Adipocyte (in vitro differentiated cells): ENCODE measurements around the gene ISYNA1.
A peak's percentile ranks its signal among the peaks of the same experiment; 100 is the strongest.

Experiments
- DNase-seq: peaks from one replicate; pipeline ENCODE4 v3.0.0-alpha.2; 2015; ENCODE audit warnings: low read depth
- H3K27me3 ChIP-seq: replicated peaks from 2 replicates; pipeline ENCODE4 v1.7.0; 2013; ENCODE audit warnings: mild to moderate bottlenecking, low read length, moderate library complexity; ENCODE audit not compliant: control insufficient read depth, insufficient read depth
- H3K36me3 ChIP-seq: 2 replicates; pipeline ENCODE4 v1.7.0; 2013; ENCODE audit warnings: low read length, mild to moderate bottlenecking, moderate library complexity; ENCODE audit not compliant: control insufficient read depth, insufficient read depth, severe bottlenecking
- H3K4me1 ChIP-seq: 2 replicates; pipeline ENCODE4 v1.7.0; 2013; ENCODE audit warnings: mild to moderate bottlenecking, low read length, moderate library complexity; ENCODE audit not compliant: control insufficient read depth, insufficient read depth
- H3K4me3 ChIP-seq: 2 replicates; pipeline ENCODE4 v1.7.0; 2013; ENCODE audit warnings: mild to moderate bottlenecking, low read length, moderate library complexity
- H3K9ac ChIP-seq: 2 replicates; pipeline ENCODE4 v1.7.0; 2013; ENCODE audit warnings: mild to moderate bottlenecking, low read length, moderate library complexity
- H3K9me3 ChIP-seq: 2 replicates; pipeline ENCODE4 v1.7.0; 2013; ENCODE audit warnings: mild to moderate bottlenecking, low read length, moderate library complexity; ENCODE audit not compliant: control insufficient read depth

Gene ISYNA1

GRCh38 chr19:18427743-18428113 is 10.2 kb downstream of the ISYNA1 start:
- Histone ChIP-seq H3K9ac (no peak overlapping the region), H3K36me3 (no peaks in the 10 kb centered on the region), H3K27me3 (no peaks in the 10 kb centered on the region), H3K4me1 (peaks cover 18% of the 10 kb centered on the region), H3K4me3 (no peak overlapping the region), H3K9me3 (no peaks in the 10 kb centered on the region)
- no peak for DNase-seq

- Histone ChIP-seq H3K36me3 (no peaks in the 10 kb centered on the region), H3K27me3 (no peaks in the 10 kb centered on the region), H3K4me3 (no peak overlapping the region), H3K4me1 (peaks cover 18% of the 10 kb centered on the region), H3K9ac (no peak overlapping the region), H3K9me3 (no peaks in the 10 kb centered on the region)
- DNase-seq: no peak
Measured at GRCh38 chr19:18427080-18427742, 10.7 kb downstream of the ISYNA1 start.

DNA sequence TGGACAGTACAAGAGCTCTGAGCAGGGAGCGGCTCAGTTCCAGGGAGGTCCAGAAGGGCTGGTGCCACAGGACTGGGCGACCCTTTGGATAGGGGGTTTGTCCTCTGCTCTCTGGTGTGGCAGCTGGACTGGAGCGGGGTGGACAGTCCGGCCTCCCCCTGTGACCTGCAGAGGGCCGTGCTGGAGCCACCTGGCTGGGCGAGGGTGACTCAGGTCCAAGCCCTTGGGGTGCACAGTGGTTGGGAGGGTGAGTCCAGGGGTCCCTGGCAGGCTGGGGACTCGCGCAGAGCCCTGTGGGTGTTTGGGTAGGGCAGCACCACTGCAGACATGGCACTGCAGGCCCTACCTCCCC is 11.5 kb downstream of the ISYNA1 start:
- no peak for DNase-seq
- Histone ChIP-seq H3K4me1 (peaks cover 19% of the 10 kb centered on the region), H3K9ac (peak overlapping the region; percentile 78), H3K9me3 (no peaks in the 10 kb centered on the region), H3K4me3 (no peak overlapping the region), H3K27me3 (no peaks in the 10 kb centered on the region), H3K36me3 (no peaks in the 10 kb centered on the region)

DNA sequence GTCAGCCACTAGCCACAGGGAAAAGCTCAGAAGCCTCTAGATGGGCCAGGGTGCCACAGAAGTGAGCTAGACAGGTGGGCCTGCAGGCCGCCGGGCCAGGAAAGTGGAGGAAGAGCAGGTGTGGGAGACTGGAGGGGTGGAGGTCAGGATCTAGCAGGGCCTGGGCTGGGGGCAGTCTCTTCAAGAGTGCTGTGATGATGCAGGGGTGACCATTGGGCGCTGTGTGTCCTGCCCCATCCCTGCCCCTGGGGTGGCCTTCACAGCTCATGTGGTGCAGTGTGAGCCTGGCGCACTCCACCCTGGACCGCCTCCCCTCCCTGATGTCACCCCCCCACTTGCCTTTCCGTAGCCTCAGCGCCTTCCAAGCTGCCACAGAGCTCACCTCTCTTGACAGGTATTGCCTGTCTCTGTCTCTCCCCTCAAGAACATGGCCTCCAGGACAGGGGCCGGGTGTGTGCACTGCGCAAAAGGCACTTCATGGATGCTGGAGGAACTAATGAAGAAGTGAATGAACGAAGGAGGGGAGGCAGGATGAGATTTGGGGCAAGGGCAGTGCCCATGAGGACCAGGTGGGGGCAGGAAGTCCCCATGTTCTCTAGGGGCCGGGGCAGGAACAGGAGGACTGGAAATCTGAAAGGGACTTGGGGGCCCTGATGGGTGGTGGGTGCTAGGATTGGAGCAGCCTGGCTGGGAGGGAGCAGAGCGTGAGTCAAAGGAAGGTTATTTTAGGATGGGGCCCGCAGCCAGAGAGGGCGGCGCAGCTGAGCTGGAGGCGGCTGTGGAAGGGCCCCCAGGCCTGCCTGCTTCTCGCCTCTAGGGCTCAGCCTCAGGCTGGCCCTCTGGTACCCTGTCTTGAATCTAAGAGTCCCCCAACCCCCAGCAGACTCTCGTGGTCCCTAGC is 12.2 kb downstream of the ISYNA1 start:
- Histone ChIP-seq H3K4me3 (peak overlapping the region; percentile 45), H3K4me1 (peaks cover 25% of the 10 kb centered on the region), H3K9me3 (no peaks in the 10 kb centered on the region), H3K27me3 (no peaks in the 10 kb centered on the region), H3K36me3 (no peaks in the 10 kb centered on the region), H3K9ac (peak overlapping the region; percentile 78)
- DNase-seq: peak; percentile 89

DNA sequence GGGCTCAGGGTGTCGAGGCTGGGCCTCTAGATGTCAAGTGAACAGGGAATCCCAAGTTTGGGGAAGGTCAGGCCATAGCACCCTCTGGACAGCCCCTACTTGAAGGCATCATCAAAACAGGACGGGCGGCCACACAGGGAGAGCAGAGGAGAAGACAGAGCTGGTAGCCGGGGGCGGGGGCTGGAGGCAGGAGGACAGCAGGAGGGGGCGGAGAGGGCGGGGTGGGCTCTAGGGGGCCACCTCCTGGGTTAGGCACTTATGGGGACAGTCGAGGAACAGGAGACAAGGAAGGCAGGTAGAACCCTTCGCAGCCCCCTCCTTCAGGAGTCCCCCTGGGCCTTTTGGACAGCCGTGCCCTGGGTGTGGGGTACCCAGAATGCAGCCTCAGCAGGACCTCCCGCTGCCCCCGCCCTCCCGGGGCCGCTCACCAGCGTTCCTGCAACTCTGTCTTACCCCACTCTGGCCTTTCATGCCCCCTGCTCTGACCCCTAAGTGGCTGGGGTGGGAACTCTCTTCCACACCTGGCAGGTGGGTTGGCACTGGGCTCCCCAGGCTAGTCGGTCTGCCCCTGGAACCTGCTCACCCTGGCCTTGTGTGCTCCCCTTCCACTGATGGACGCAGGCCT is 12.9 kb downstream of the ISYNA1 start:
- Histone ChIP-seq H3K9me3 (no peaks in the 10 kb centered on the region), H3K27me3 (no peaks in the 10 kb centered on the region), H3K4me1 (peaks cover 27% of the 10 kb centered on the region), H3K9ac (no peak overlapping the region), H3K4me3 (no peak overlapping the region), H3K36me3 (no peaks in the 10 kb centered on the region)
- DNase-seq: no peak

GRCh38 chr19:18424122-18424889 is 13.6 kb downstream of the ISYNA1 start:
- H3K36me3 ChIP-seq: no peaks in the 10 kb centered on the region
- no peaks in the 10 kb centered on the region for H3K9me3 ChIP-seq
- DNase-seq: no peak
- H3K4me3 ChIP-seq: no peak overlapping the region
- H3K9ac ChIP-seq: no peak overlapping the region
- peaks cover 27% of the 10 kb centered on the region for H3K4me1 ChIP-seq
- H3K27me3 ChIP-seq: no peaks in the 10 kb centered on the region

- Histone ChIP-seq H3K4me1 (peaks cover 33% of the 10 kb centered on the region), H3K4me3 (no peak overlapping the region), H3K9ac (no peak overlapping the region), H3K27me3 (no peaks in the 10 kb centered on the region), H3K36me3 (no peaks in the 10 kb centered on the region), H3K9me3 (no peaks in the 10 kb centered on the region)
- no peak for DNase-seq
Measured at GRCh38 chr19:18423258-18424020, 14.5 kb downstream of the ISYNA1 start.

DNA sequence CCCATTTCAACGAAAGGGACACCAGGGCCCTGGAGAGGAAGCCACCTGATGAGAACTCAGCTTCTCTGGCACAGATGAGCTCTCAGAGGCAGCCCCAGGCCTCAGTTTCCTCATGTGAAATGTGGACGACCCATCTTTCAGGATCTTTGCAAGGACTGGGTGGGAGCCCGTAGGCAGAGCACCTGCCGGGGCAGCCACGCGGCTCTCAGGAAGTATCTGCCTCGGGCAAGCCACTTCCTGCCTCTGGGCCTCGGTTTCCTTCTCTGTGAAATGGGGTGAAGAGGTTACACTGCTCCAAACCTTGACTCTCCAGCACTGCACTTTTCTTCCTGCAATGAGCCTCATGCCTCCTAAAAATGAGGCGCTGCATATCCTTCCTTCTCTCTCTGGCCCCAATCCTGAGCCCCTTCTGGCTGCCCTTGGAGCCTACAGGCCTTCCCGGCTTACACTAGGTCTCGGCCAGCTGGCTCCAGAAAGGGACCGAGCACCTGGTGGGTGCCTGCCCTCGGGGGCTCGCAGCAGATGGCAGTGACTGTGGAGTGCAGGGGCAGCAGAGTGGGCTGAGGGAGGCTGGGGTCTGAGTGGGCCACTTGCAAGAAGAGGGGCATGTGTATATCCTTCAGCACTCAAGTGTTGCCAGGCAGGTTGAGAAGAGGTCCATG is 15.3 kb downstream of the ISYNA1 start:
- Histone ChIP-seq H3K9ac (no peak overlapping the region), H3K4me1 (peaks cover 39% of the 10 kb centered on the region), H3K27me3 (no peaks in the 10 kb centered on the region), H3K36me3 (no peaks in the 10 kb centered on the region), H3K4me3 (no peak overlapping the region), H3K9me3 (no peaks in the 10 kb centered on the region)
- no peak for DNase-seq

DNA sequence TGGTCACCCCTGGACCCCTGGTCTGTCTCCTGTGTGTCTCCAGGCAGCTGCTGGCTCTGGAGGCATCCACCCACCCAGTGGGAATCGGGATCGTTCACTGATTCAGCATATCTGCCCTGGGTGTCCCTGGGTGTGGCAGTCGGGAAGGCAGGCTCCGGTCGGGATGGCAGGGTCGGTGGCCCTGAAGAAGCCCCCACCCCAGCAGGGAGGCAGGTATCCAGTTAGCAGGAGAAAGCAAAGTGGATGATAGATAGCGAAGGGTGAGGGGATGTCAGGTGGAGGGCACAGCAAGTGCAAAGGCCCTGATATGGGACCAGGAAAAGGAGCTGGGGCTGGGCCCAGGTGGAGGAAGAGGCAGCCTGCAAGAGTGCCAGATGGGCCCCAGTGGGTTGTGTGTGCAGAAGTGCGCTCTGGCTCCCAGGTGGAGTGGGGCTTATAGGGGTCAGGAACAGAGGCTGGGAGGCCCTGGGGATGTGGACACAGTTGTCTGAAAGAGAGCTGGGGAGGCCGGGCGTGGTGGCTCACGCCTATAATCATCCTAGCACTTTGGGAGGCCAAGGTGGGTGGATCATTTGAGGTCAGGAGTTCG is 16.5 kb downstream of the ISYNA1 start:
- Histone ChIP-seq H3K4me3 (peak overlapping the region; percentile 81), H3K4me1 (peaks cover 40% of the 10 kb centered on the region)

DNA sequence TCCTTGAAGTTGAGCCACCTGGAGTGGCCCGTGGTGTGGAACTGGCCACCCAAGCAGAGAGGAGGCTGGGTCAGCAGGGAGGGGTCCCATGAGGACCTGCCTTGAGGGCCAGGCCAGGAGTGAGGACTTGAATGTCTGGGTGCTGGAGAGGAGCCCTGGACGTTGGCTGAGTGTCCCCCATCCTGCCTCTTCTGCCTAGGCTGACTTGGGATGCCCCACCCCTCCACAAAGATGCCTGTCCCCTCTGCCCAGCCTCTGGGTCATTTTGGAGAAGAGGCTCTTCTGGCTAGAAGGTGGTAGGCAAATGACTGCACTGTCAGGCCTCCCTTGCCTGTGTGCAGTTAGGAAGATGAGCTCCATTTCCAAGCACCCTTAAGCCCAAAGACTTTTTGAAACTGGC is 17.0 kb downstream of the ISYNA1 start:
- Histone ChIP-seq H3K9me3 (no peaks in the 10 kb centered on the region), H3K27me3 (no peaks in the 10 kb centered on the region), H3K4me3 (peak overlapping the region; percentile 81), H3K9ac (peak overlapping the region; percentile 85), H3K4me1 (peaks cover 40% of the 10 kb centered on the region), H3K36me3 (no peaks in the 10 kb centered on the region)
- no peak for DNase-seq

More for the DNA sequence above, 16.5 kb downstream of the ISYNA1 start:
- H3K36me3 ChIP-seq: no peaks in the 10 kb centered on the region
- DNase-seq: no peak
- peak overlapping the region; percentile 85 for H3K9ac ChIP-seq
- no peaks in the 10 kb centered on the region for H3K27me3 ChIP-seq
- no peaks in the 10 kb centered on the region for H3K9me3 ChIP-seq
